GM23338 (cell line): Measurements from ENCODE around the gene GRIK4. TPM values are rescaled to one million over a fixed set of nuclear protein-coding genes. Genes with fewer than 3 reads are reported as not detected.
A peak's percentile ranks its signal among the peaks of the same experiment; 100 is the strongest.

Experiments
- ATAC-seq: fragments of 200-7000 bp; cut with Tn5 transposase; 3 replicates; pipeline ENCODE4 v1.9.1; 2020
- DNase-seq: peaks from one replicate; pipeline ENCODE4 v3.0.0-alpha.2; 2015; ENCODE audit warnings: low spot score
- H2AFZ ChIP-seq: fragments of 200-600 bp; sonication (generic); 2 replicates; pipeline ENCODE4 v1.8.0; 2016; ENCODE audit warnings: antibody characterized with exemption, mild to moderate bottlenecking, moderate library complexity
- H3F3A ChIP-seq: fragments of 200-600 bp; sonication (generic); replicated peaks from 2 replicates; pipeline ENCODE4 v1.8.0; 2017; ENCODE audit warnings: antibody characterized with exemption, mixed run types, low read depth
- H3K27ac ChIP-seq: fragments of 200-600 bp; sonication (generic); 2 replicates; pipeline ENCODE4 v1.6.1; 2016; ENCODE audit warnings: low read depth
- H3K27me3 ChIP-seq: fragments of 200-600 bp; sonication (generic); 2 replicates; pipeline ENCODE4 v1.8.0; 2016; ENCODE audit warnings: mild to moderate bottlenecking, mixed run types, moderate library complexity; ENCODE audit not compliant: insufficient read depth
- H3K36me3 ChIP-seq: fragments of 200-600 bp; sonication (generic); 2 replicates; pipeline ENCODE4 v1.8.0; 2016; ENCODE audit warnings: mild to moderate bottlenecking; ENCODE audit not compliant: insufficient read depth
- H3K4me1 ChIP-seq: fragments of 200-600 bp; sonication (generic); 2 replicates; pipeline ENCODE4 v1.8.0; 2016; ENCODE audit warnings: mild to moderate bottlenecking, moderate library complexity; ENCODE audit not compliant: insufficient read depth
- H3K4me2 ChIP-seq: fragments of 200-600 bp; sonication (generic); 2 replicates; pipeline ENCODE4 v1.7.1; 2017; ENCODE audit warnings: mixed run types
- H3K4me3 ChIP-seq: fragments of 200-600 bp; sonication (generic); 2 replicates; pipeline ENCODE4 v1.6.1; 2016; ENCODE audit warnings: mixed run types
- H3K79me2 ChIP-seq: fragments of 200-600 bp; sonication (generic); replicated peaks from 2 replicates; pipeline ENCODE4 v1.8.0; 2017; ENCODE audit warnings: mild to moderate bottlenecking; ENCODE audit not compliant: insufficient read depth
- H3K9me2 ChIP-seq: fragments of 200-600 bp; sonication (generic); 2 replicates; pipeline ENCODE4 v1.8.0; 2017; ENCODE audit not compliant: insufficient read depth
- H4K20me1 ChIP-seq: fragments of 200-600 bp; sonication (generic); replicated peaks from 2 replicates; pipeline ENCODE4 v1.8.0; 2017; ENCODE audit warnings: mild to moderate bottlenecking; ENCODE audit not compliant: insufficient read depth
- H3K27ac Mint-ChIP-seq: 2 replicates; pipeline ENCODE4 v1.8.0; 2020; ENCODE audit warnings: inconsistent platforms, mild to moderate bottlenecking, moderate library complexity, mixed read lengths
- H3K27me3 Mint-ChIP-seq: 3 replicates; pipeline ENCODE4 v1.8.0; 2022; ENCODE audit warnings: low read depth, mild to moderate bottlenecking, moderate library complexity, mixed read lengths, inconsistent platforms; ENCODE audit not compliant: insufficient read depth, poor library complexity
- H3K36me3 Mint-ChIP-seq: 3 replicates; pipeline ENCODE4 v1.8.0; 2021; ENCODE audit warnings: low read depth, mild to moderate bottlenecking, inconsistent platforms, moderate library complexity, mixed read lengths
- H3K4me1 Mint-ChIP-seq: 3 replicates; pipeline ENCODE4 v1.8.0; 2020; ENCODE audit warnings: mild to moderate bottlenecking, inconsistent platforms, mixed read lengths
- H3K4me3 Mint-ChIP-seq: 3 replicates; pipeline ENCODE4 v1.8.0; 2021; ENCODE audit warnings: moderate library complexity, mild to moderate bottlenecking, inconsistent platforms, mixed read lengths
- H3K9me3 Mint-ChIP-seq: 3 replicates; pipeline ENCODE4 v1.8.0; 2020; ENCODE audit warnings: moderate library complexity, mild to moderate bottlenecking, inconsistent platforms, mixed read lengths
- CTCF ChIP-seq, 2 experiments: fragments of 200-600 bp in 1 of 2; sonication (generic) in 1 of 2; conservative IDR thresholded peaks; 2 replicates each; pipeline versions ENCODE4 v1.5.1 to v1.6.1; 2016 to 2017; ENCODE audit warnings: antibody characterized with exemption in 2 of 2, low read depth in 2 of 2, mild to moderate bottlenecking in 2 of 2, moderate library complexity in 1 of 2
- ETS1 ChIP-seq: IDR thresholded peaks from 2 replicates; pipeline ENCODE4 v1.6.1; 2016; ENCODE audit warnings: antibody characterized with exemption
- EZH2 ChIP-seq: fragments of 200-600 bp; sonication (generic); IDR thresholded peaks from one replicate; pipeline ENCODE4 v1.8.0; 2017; ENCODE audit warnings: antibody characterized with exemption, mild to moderate bottlenecking, low read depth; ENCODE audit not compliant: unreplicated experiment
- JUNB ChIP-seq: IDR thresholded peaks from one replicate; pipeline ENCODE4 v1.6.1; 2016; ENCODE audit warnings: antibody characterized with exemption; ENCODE audit not compliant: unreplicated experiment
- NANOG ChIP-seq: IDR thresholded peaks from 2 replicates; pipeline ENCODE4 v1.6.1; 2016; ENCODE audit warnings: antibody characterized with exemption, borderline replicate concordance
- POLR2AphosphoS5 ChIP-seq: IDR thresholded peaks from 2 replicates; pipeline ENCODE4 v1.6.1; 2016; ENCODE audit warnings: antibody characterized with exemption, low read depth
- REST ChIP-seq: IDR thresholded peaks from one replicate; pipeline ENCODE4 v1.6.1; 2018; ENCODE audit warnings: antibody characterized with exemption; ENCODE audit not compliant: unreplicated experiment
- ZNF114 ChIP-seq: fragments of 250-450 bp; sonication (Bioruptor Pico); IDR thresholded peaks from 2 replicates; pipeline ENCODE4 v1.5.0; 2020; ENCODE audit warnings: mild to moderate bottlenecking, moderate library complexity
- ZNF331 ChIP-seq: fragments of 250-450 bp; sonication (Bioruptor Pico); IDR thresholded peaks from 2 replicates; pipeline ENCODE4 v1.5.0; 2020; ENCODE audit warnings: low read depth, mild to moderate bottlenecking, moderate library complexity
- ZNF462 ChIP-seq: fragments of 250-450 bp; sonication (Bioruptor Pico); IDR thresholded peaks from 2 replicates; pipeline ENCODE4 v1.5.0; 2020; ENCODE audit warnings: mild to moderate bottlenecking, moderate library complexity
- polyA plus RNA-seq: library from polyadenylated mRNA; unstranded; fragments of >200 nt; fragmentation: Nextera tagmentation; extraction: Ambion mirVana; gene quantifications from 2 replicates; pipeline ENCODE4 v1.2.1, GENCODE V29; 2016
- total RNA-seq: library from RNA; depleted of rRNA; stranded (reverse); fragments of >200 nt; shearing (Covaris generic); gene quantifications from 2 replicates; pipeline ENCODE4 v1.2.3, GENCODE V29; 2014

Gene GRIK4
- total and polyA plus RNA-seq, 2 experiments from 2014 or later: 0.63 to 2.2 TPM

GRCh38 chr11:120517801-120518291 is 6.3 kb downstream of the GRIK4 start:
- Mint-ChIP-seq H3K36me3 (no peaks in the 10 kb centered on the region; the same call in 2 of the 3 replicates), H3K9me3 (no peaks in the 10 kb centered on the region; the same call in 2 of the 3 replicates), H3K27ac (no peak overlapping the region), H3K4me3 (no peak overlapping the region; the same call in 2 of the 3 replicates), H3K4me1 (peaks cover 32% of the 10 kb centered on the region), H3K27me3 (peaks cover 25% of the 10 kb centered on the region)
- ATAC-seq: peak; percentile 10; the same call in 2 of the 3 replicates
- no peak overlapping the region; the same call in 1 of the 2 replicates for H3K27ac ChIP-seq
- H3K4me3 ChIP-seq: no peak overlapping the region
- peaks cover 2% of the 10 kb centered on the region; the same call in 1 of the 2 replicates for H3K27me3 ChIP-seq
- no peaks in the 10 kb centered on the region for H3K9me2 ChIP-seq
- no peaks in the 10 kb centered on the region for H4K20me1 ChIP-seq
- peak overlapping the region; percentile 52; the same call in 1 of the 2 replicates for H2AFZ ChIP-seq
- no peaks in the 10 kb centered on the region for H3K79me2 ChIP-seq
- DNase-seq: no peak
- H3K36me3 ChIP-seq: no peaks in the 10 kb centered on the region
- H3K4me1 ChIP-seq: peaks cover 18% of the 10 kb centered on the region; the same call in 1 of the 2 replicates
- no peaks in the 10 kb centered on the region for H3F3A ChIP-seq
- no peak overlapping the region for H3K4me2 ChIP-seq
- TF ChIP-seq CTCF (conservative IDR thresholded peaks at IDR 0.05; ENCODE audit: low read depth in 2 of 2) (no peak), JUNB (no peak), REST (no peak), POLR2AphosphoS5 (no peak), ZNF331 (no peak), EZH2 (no peak), ZNF462 (CRISPR knock-in tag) (no peak), NANOG (no peak), ZNF114 (CRISPR knock-in tag) (no peak), ETS1 (no peak)
